Heart left ventricle (tissue), 13 donors: ENCODE measurements around the gene SLC31A1.

Experiments used
- CTCF ChIP-seq, 12 donors: fragments of 200-600 bp; sonication (generic) in 4 of 12; IDR thresholded peaks; one replicate each; pipeline versions ENCODE4 v1.5.0 to v1.8.0; 2018 to 2022; ENCODE audit warnings: antibody characterized with exemption in 12 of 12, mild to moderate bottlenecking in 5 of 12
- POLR2A ChIP-seq, 2 donors: fragments of 450-650 bp; IDR thresholded peaks; one replicate each; pipeline ENCODE4 v1.6.1; 2017; ENCODE audit warnings: antibody characterized with exemption in 2 of 2, mild to moderate bottlenecking in 2 of 2, moderate library complexity in 2 of 2
- donor health status: ischemic (EF 13 %, LVEDD 7.1; RV severe dilation, severe dysfunction).
- donor health status: DM: no; HTN: yes; CAD: no.
- donor health status: DM: no; HTN: no; CAD: no.
- donor health status: ischemic (EF 25% LVEDD 6.9; RV normal size, moderate dysfunction).
- donor health status: ischemic (EF 25% LVEDD 5.7; RV mildly dilated, moderate dysfunction).
- donor health status: ischemic (EF 35%, LVEDD 5.7; RV mildly dilated, moderate dysfunction).
- donor health status: nonischemic (EF 11% LVEDD 7.7; RV severe dilation, severe dysfunction).
- donor health status: DM: yes; HTN: yes; CAD: no.
- donor health status: PGD.
- donor health status: ischemic (EF 29% LVEDD 5.4; RV normal size, mild dysfunction).
- donor health status: nonischemic (EF 23%, LVEDD 6.1; RV moderate dilation, normal function).

DNA sequence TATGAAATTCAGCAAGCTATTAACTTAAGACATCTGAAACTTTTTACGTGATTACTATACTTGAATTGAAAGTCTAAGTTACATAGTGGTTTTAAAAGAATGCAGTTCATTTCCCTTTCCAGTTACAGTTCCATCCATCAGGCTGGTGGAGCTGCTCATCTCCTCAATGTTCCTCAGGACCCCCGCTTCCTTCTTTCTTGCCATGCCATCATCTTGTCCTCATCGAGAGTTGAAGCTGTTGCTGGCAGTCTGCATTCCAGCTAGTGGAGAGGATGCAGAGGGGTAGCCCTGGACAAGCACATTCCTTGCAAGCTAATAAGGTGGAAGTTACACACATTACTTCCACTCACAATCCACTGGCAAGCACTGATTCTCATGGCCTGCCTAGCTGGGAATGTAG is 90.6 kb downstream of the SLC31A1 start:
- no peak for TF ChIP-seq CTCF (IDR thresholded peaks at IDR 0.05)
- TF ChIP-seq POLR2A (IDR thresholded peaks at IDR 0.05) = no peak
